Esophagus muscularis mucosa (tissue), 4 donors: ENCODE data around the gene PRDM5. TPM values are rescaled to one million over a fixed set of nuclear protein-coding genes. Genes with fewer than 3 reads are reported as not detected.

ENCODE experiments used
- DNase-seq: peaks from one replicate; pipeline ENCODE4 v3.0.0-alpha.2; 2017; ENCODE audit errors: extremely low spot score
- H3K27ac ChIP-seq, 4 donors: fragments of 200-600 bp; sonication (generic); replicated peaks in 1 of 4; 1 replicate in 3 of 4; 2 replicates in 1 of 4; pipeline ENCODE4 v1.5.1; 2016 to 2019; ENCODE audit warnings: mild to moderate bottlenecking in 1 of 4
- H3K27me3 ChIP-seq, 4 donors: fragments of 200-600 bp; sonication (generic); one replicate each; pipeline versions ENCODE4 v1.5.1 to v1.6.0; 2016 to 2019
- H3K36me3 ChIP-seq, 4 donors: fragments of 200-600 bp; sonication (generic); one replicate each; pipeline ENCODE4 v1.5.1; 2016 to 2019
- H3K4me1 ChIP-seq, 4 donors: fragments of 200-600 bp; sonication (generic); one replicate each; pipeline ENCODE4 v1.5.1; 2016 to 2019
- H3K4me3 ChIP-seq, 4 donors: fragments of 200-600 bp; sonication (generic); 1 replicate in 2 of 4; 2 replicates in 2 of 4; pipeline ENCODE4 v1.5.1; 2016 to 2019; ENCODE audit warnings: mild to moderate bottlenecking in 4 of 4, moderate library complexity in 1 of 4
- H3K9me3 ChIP-seq, 4 donors: fragments of 200-600 bp; sonication (generic); 1 replicate in 3 of 4; 2 replicates in 1 of 4; pipeline ENCODE4 v1.5.1; 2016 to 2019
- CTCF ChIP-seq, 3 experiments: fragments of 200-600 bp in 2 of 3; fragments of 450-650 bp in 1 of 3; sonication (generic) in 2 of 3; IDR thresholded peaks; one replicate each; pipeline ENCODE4 v1.5.1; 2017 to 2019; ENCODE audit warnings: antibody characterized with exemption in 3 of 3, mild to moderate bottlenecking in 2 of 3, moderate library complexity in 1 of 3
- EP300 ChIP-seq: sonication (generic); formaldehyde crosslinking; IDR thresholded peaks from one replicate; pipeline ENCODE4 v1.6.1; 2017; ENCODE audit warnings: antibody characterized with exemption
- POLR2A ChIP-seq: fragments of 450-650 bp; IDR thresholded peaks from one replicate; pipeline ENCODE4 v1.6.1; 2017; ENCODE audit warnings: antibody characterized with exemption, moderate library complexity, mild to moderate bottlenecking, low read depth
- POLR2AphosphoS5 ChIP-seq, 2 donors: sonication (generic); formaldehyde crosslinking; IDR thresholded peaks; one replicate each; pipeline ENCODE4 v1.6.1; 2017; ENCODE audit warnings: antibody characterized with exemption in 2 of 2
- WGBS: methylation state at CpG from one replicate; pipeline ENCODE4 v1.1.5; 2018; 5-methylcytosine and 5-hydroxymethylcytosine counted together
- intact Hi-C: fragments of 100-400 bp; cut with DNase I; formaldehyde crosslinking; loops from one replicate; pipeline ENCODE4 v1.15.1; 2023
- total RNA-seq, 4 donors: library from RNA; depleted of rRNA; stranded (reverse); fragments of >200 nt; gene quantifications; one replicate each; pipeline versions ENCODE4 v1.1.0 to v1.2.1, GENCODE V29; 2016

Gene PRDM5
- total RNA-seq, 4 donors from 2014 or later, result 10.8 to 17.0 (median 15.4) TPM

- Histone ChIP-seq H3K27me3 (no peaks in the 10 kb centered on the region), H3K4me1 (no peaks in the 10 kb centered on the region), H3K9me3 (no peaks in the 10 kb centered on the region), H3K4me3 (no peak overlapping the region), H3K27ac (no peak overlapping the region), H3K36me3 (peaks cover 0 to 12% (median 0%) of the 10 kb centered on the region in 4 donors)
- WGBS, result 90% methylated on average over 4 of the region's 4 CpGs
- TF ChIP-seq POLR2A (no peak), EP300 (no peak), CTCF (IDR thresholded peaks at IDR 0.05) (no peak), POLR2AphosphoS5 (IDR thresholded peaks at IDR 0.05) (no peak)
- intact Hi-C loops, result no loop called here
- DNase-seq, result no peak
Observed at GRCh38 chr4:120733968-120734367, 188.6 kb downstream of the PRDM5 start.

GRCh38 chr4:120733054-120733453 is 189.5 kb downstream of the PRDM5 start:
- H3K27me3 ChIP-seq, result no peaks in the 10 kb centered on the region
- no peaks in the 10 kb centered on the region for H3K9me3 ChIP-seq
- H3K36me3 ChIP-seq, result peaks cover 0 to 12% (median 0%) of the 10 kb centered on the region in 4 donors
- no peaks in the 10 kb centered on the region for H3K4me1 ChIP-seq
- DNase-seq, result no peak
- TF ChIP-seq POLR2A (no peak), CTCF (IDR thresholded peaks at IDR 0.05) (no peak), EP300 (no peak), POLR2AphosphoS5 (IDR thresholded peaks at IDR 0.05) (no peak)
- WGBS, result 77% methylated on average over 2 of the region's 2 CpGs
- intact Hi-C loops, result no loop called here
- H3K4me3 ChIP-seq, result no peak overlapping the region
- H3K27ac ChIP-seq, result no peak overlapping the region

GRCh38 chr4:120731561-120731960 is 191.0 kb downstream of the PRDM5 start:
- TF ChIP-seq CTCF (IDR thresholded peaks at IDR 0.05), result no peak
- Histone ChIP-seq H3K36me3 (peaks cover 0 to 5% (median 0%) of the 10 kb centered on the region in 4 donors), H3K9me3 (no peaks in the 10 kb centered on the region), H3K27ac (no peak overlapping the region), H3K4me1 (no peaks in the 10 kb centered on the region), H3K27me3 (no peaks in the 10 kb centered on the region), H3K4me3 (no peak overlapping the region)
- WGBS, result 92% methylated on average over 3 of the region's 3 CpGs
- DNase-seq, result no peak
- intact Hi-C loops, result no loop called here

- H3K36me3 ChIP-seq, result peaks cover 0 to 4% (median 0%) of the 10 kb centered on the region in 4 donors
- intact Hi-C loops, result no loop called here
- 72% methylated on average over 4 of the region's 4 CpGs for WGBS
- DNase-seq, result no peak
- H3K4me1 ChIP-seq, result no peaks in the 10 kb centered on the region
- no peak overlapping the region for H3K27ac ChIP-seq
- H3K4me3 ChIP-seq, result no peak overlapping the region
- H3K9me3 ChIP-seq, result no peaks in the 10 kb centered on the region
- TF ChIP-seq CTCF (IDR thresholded peaks at IDR 0.05), result no peak
- TF ChIP-seq POLR2AphosphoS5 (IDR thresholded peaks at IDR 0.05), result no peak
- no peak for TF ChIP-seq POLR2A
- TF ChIP-seq EP300, result no peak
- H3K27me3 ChIP-seq, result no peaks in the 10 kb centered on the region
Observed at GRCh38 chr4:120730777-120731320, 191.7 kb downstream of the PRDM5 start.
